ENCODE results near the gene CDC40. TPM values are rescaled to one million over a fixed set of nuclear protein-coding genes. Genes with fewer than 3 reads are reported as not detected.
A peak's percentile ranks its signal among the peaks of the same experiment; 100 is the strongest.

Gene CDC40
- total and polyA plus RNA-seq, 10 of the 15 experiments (the other 5 are each of a cell fraction or from before 2014, with no cell fraction given), result 20.1 to 35.5 (median 26.1) TPM

- TF ChIP-seq IKZF1 (conservative IDR thresholded peaks at IDR 0.05) (no peak), REST (IDR thresholded peaks at IDR 0.05; ENCODE audit: low read depth, low read length) (peak; percentile 93)
- H3K4me3 ChIP-seq, result no peak overlapping the region
- no peaks in the 10 kb centered on the region for H3K4me1 ChIP-seq (ENCODE audit: control insufficient read depth, insufficient read depth, low read length)
- H2AFZ ChIP-seq (ENCODE audit: control insufficient read depth, low read depth, low read length), result no peak overlapping the region
- H3K9ac ChIP-seq (ENCODE audit: control insufficient read depth, insufficient read depth, low read length), result no peak overlapping the region
- intact Hi-C loops (cut with micrococcal nuclease; ENCODE audit: unreplicated experiment), result no loop called here
- ChIA-PET RAD21 (ENCODE audit: unreplicated experiment) (no interaction called here), SMC1A (ENCODE audit: uncharacterized antibody, unreplicated experiment) (interaction anchor here (0.7 to 0.9 kb wide), 2 partner anchors 16 to 135 kb away, joined by 3 read pairs; no protein-coding TSS in a partner anchor), POLR2A (no interaction called here), CTCF (interaction anchor here (0.6 kb wide), 1 partner anchor 684 kb away, joined by 3 read pairs; no protein-coding TSS in a partner anchor)
- 80% methylated on average over 5 of the region's 5 CpGs for WGBS (ENCODE audit: insufficient coverage, insufficient replicate concordance, low lambda C conversion rate, missing lambda C conversion rate)
- BruUV-seq (replicated peaks), result no TSS peak
- no peak overlapping the region for H3K4me2 ChIP-seq (ENCODE audit: control insufficient read depth, insufficient read depth)
- ATAC-seq (peak; percentile 26; the same call in 1 of the 3 replicates), DNase-seq (ENCODE audit: low read depth, low spot score) (no peak), FAIRE-seq (no peak)
- H3K36me3 ChIP-seq (ENCODE audit: control insufficient read depth in 2 of 2, insufficient read depth in 2 of 2, low read length in 1 of 2), result no peaks in the 10 kb centered on the region
- H3K27me3 ChIP-seq (replicated peaks in 1 of 2; ENCODE audit: control insufficient read depth in 2 of 2, insufficient read depth in 2 of 2, low read length in 1 of 2), result no peaks in the 10 kb centered on the region
- no peak overlapping the region for H3K27ac ChIP-seq (ENCODE audit: control insufficient read depth, insufficient read depth)
- H4K20me1 ChIP-seq (ENCODE audit: control insufficient read depth, insufficient read depth), result no peaks in the 10 kb centered on the region
- no peaks in the 10 kb centered on the region for H3K9me3 ChIP-seq (replicated peaks; ENCODE audit: control insufficient read depth, insufficient read depth, low read length)
- no peaks in the 10 kb centered on the region for H3K79me2 ChIP-seq (ENCODE audit: control insufficient read depth, insufficient read depth, low read length)
- in situ Hi-C loops (cut with MboI), result no loop called here
Observed at GRCh38 chr6:110255211-110255750, 75.1 kb downstream of the CDC40 start.

GRCh38 chr6:110256366-110256765 is 76.1 kb downstream of the CDC40 start:
- intact Hi-C loops (cut with micrococcal nuclease; ENCODE audit: unreplicated experiment) (no loop called here), in situ Hi-C loops (cut with MboI) (no loop called here)
- Histone ChIP-seq H3K79me2 (ENCODE audit: control insufficient read depth, insufficient read depth, low read length) (no peaks in the 10 kb centered on the region), H3K4me3 (no peak overlapping the region), H3K4me1 (ENCODE audit: control insufficient read depth, insufficient read depth, low read length) (no peaks in the 10 kb centered on the region), H3K9me3 (replicated peaks; ENCODE audit: control insufficient read depth, insufficient read depth, low read length) (no peaks in the 10 kb centered on the region), H3K27ac (ENCODE audit: control insufficient read depth, insufficient read depth) (no peak overlapping the region), H3K4me2 (ENCODE audit: control insufficient read depth, insufficient read depth) (no peak overlapping the region), H3K27me3 (replicated peaks in 1 of 2; ENCODE audit: control insufficient read depth in 2 of 2, insufficient read depth in 2 of 2, low read length in 1 of 2) (no peaks in the 10 kb centered on the region), H2AFZ (ENCODE audit: control insufficient read depth, low read depth, low read length) (no peak overlapping the region), H4K20me1 (ENCODE audit: control insufficient read depth, insufficient read depth) (no peaks in the 10 kb centered on the region), H3K9ac (ENCODE audit: control insufficient read depth, insufficient read depth, low read length) (no peak overlapping the region), H3K36me3 (ENCODE audit: control insufficient read depth in 2 of 2, insufficient read depth in 2 of 2, low read length in 1 of 2) (no peaks in the 10 kb centered on the region)
- BruUV-seq (replicated peaks), result no TSS peak
- ChIA-PET CTCF (no interaction called here), POLR2A (no interaction called here), RAD21 (ENCODE audit: unreplicated experiment) (no interaction called here), SMC1A (ENCODE audit: uncharacterized antibody, unreplicated experiment) (no interaction called here)
- FAIRE-seq, result no peak
- WGBS (ENCODE audit: insufficient coverage, insufficient replicate concordance, low lambda C conversion rate, missing lambda C conversion rate), result 48% methylated on average over 2 of the region's 2 CpGs
- TF ChIP-seq RBBP5 (conservative IDR thresholded peaks at IDR 0.05), result no peak
- no peak for TF ChIP-seq ZNF622 (IDR thresholded peaks at IDR 0.05)
- TF ChIP-seq TBL1XR1 (IDR thresholded peaks at IDR 0.05; ENCODE audit: low read depth, low read length), result no peak
- TF ChIP-seq HDAC2 (IDR thresholded peaks at IDR 0.05), result no peak
- no peak for TF ChIP-seq RELA (IDR thresholded peaks at IDR 0.05; ENCODE audit: borderline replicate concordance, partially characterized antibody)
- TF ChIP-seq KLF5 (IDR thresholded peaks at IDR 0.05; ENCODE audit: partially characterized antibody), result no peak
- TF ChIP-seq SMAD1 (IDR thresholded peaks at IDR 0.05; ENCODE audit: low read depth, partially characterized antibody), result no peak
- ATAC-seq, result no peak
- no peak for DNase-seq (ENCODE audit: low read depth, low spot score)
